Lower leg skin (tissue), 4 donors: Measurements from ENCODE around the gene UNC5A. TPM values are rescaled to one million over a fixed set of nuclear protein-coding genes. Genes with fewer than 3 reads are reported as not detected.

Experiments
- DNase-seq, 2 donors: peaks; one replicate each; pipeline ENCODE4 v3.0.0-alpha.2; 2019; ENCODE audit warnings: low spot score in 2 of 2
- H3K4me3 ChIP-seq: fragments of 200-600 bp; sonication (generic); 2 replicates; pipeline ENCODE4 v1.5.1; 2017; ENCODE audit warnings: mild to moderate bottlenecking, low read depth; ENCODE audit not compliant: poor library complexity, severe bottlenecking
- POLR2A ChIP-seq, 2 donors: fragments of 450-650 bp; IDR thresholded peaks; one replicate each; pipeline ENCODE4 v1.6.1; 2016 to 2017; ENCODE audit warnings: antibody characterized with exemption in 2 of 2, mild to moderate bottlenecking in 1 of 2, moderate library complexity in 1 of 2
- WGBS, 2 donors: methylation state at CpG; one replicate each; pipeline ENCODE4 v1.1.5; 2018; 5-methylcytosine and 5-hydroxymethylcytosine counted together
- intact Hi-C: fragments of 100-400 bp; cut with DNase I; formaldehyde crosslinking; loops from one replicate; pipeline ENCODE4 v1.15.0; 2023; ENCODE audit warnings: low total_unique reads
- total RNA-seq, 4 donors: library from RNA; depleted of rRNA; stranded (reverse); fragments of >200 nt; gene quantifications; one replicate each; pipeline ENCODE4 v1.1.0, GENCODE V29; 2016
- TF ChIP-seq, protein P1 (sequence below), 3 donors: fragments of 450-650 bp; IDR thresholded peaks; one replicate each; pipeline ENCODE4 v1.5.1; 2016; ENCODE audit warnings: antibody characterized with exemption in 3 of 3, mild to moderate bottlenecking in 3 of 3, moderate library complexity in 2 of 3

The UNC5A gene
- total RNA-seq, 4 donors from 2014 or later = 0.13 to 0.25 (median 0.23) TPM; not detected in 1

DNA sequence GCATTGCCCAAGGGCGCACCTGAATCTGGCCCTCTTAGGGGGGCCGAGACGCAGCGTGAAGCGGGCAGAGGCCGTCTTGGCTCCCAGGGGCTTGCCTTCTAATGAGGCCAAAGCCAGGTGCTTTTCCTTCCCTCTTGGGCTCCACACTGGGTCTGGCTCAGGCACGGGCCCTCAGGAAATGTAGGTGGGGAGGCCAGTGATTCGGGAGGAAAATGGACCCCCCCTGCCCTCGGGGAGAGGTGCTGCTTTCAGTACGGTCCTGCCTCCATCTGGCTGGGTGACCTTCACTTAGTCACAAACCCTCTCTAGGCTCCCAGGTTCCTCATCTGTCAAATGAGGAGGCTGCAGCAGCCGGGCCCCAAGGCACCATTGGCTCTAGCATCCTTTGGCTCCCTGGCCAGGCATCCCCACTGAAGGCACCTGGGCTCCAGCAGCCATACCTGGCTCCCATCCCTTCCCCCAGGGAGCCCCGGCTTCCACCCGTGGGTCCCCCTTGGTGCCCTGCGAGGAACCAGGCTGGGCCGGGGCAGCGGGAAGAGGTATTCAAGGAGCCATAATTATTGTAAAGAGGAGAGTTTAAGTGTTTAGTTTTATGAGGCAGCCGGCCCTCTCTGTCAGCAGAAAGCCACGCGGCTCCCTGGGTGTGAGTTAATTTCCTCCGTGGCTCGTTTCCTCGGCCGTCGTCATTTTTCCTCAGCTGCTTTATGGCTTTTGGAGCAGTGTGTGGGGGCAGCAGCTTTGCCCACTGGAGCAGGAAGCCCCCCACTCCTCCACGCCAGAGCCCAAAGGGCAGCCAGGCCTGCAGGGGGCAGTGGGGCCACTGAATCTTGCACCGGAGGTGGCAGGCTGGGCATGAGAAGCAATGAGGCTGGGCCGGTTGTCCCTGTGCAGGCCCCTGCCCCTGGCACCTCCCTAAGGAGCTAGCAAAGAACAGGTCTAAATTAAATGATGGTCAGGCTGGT, 24.9 kb upstream of the UNC5A start:
- no peak for TF ChIP-seq POLR2A (IDR thresholded peaks at IDR 0.05)
- TF ChIP-seq, protein P1, sequence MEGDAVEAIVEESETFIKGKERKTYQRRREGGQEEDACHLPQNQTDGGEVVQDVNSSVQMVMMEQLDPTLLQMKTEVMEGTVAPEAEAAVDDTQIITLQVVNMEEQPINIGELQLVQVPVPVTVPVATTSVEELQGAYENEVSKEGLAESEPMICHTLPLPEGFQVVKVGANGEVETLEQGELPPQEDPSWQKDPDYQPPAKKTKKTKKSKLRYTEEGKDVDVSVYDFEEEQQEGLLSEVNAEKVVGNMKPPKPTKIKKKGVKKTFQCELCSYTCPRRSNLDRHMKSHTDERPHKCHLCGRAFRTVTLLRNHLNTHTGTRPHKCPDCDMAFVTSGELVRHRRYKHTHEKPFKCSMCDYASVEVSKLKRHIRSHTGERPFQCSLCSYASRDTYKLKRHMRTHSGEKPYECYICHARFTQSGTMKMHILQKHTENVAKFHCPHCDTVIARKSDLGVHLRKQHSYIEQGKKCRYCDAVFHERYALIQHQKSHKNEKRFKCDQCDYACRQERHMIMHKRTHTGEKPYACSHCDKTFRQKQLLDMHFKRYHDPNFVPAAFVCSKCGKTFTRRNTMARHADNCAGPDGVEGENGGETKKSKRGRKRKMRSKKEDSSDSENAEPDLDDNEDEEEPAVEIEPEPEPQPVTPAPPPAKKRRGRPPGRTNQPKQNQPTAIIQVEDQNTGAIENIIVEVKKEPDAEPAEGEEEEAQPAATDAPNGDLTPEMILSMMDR (IDR thresholded peaks at IDR 0.05) = no peak
- intact Hi-C loops = no loop called here
- DNase-seq = no peak
- H3K4me3 ChIP-seq = no peak overlapping the region
- 45 to 49% methylated on average over 24 to 27 of the region's 27 CpGs for WGBS, 2 donors

DNA sequence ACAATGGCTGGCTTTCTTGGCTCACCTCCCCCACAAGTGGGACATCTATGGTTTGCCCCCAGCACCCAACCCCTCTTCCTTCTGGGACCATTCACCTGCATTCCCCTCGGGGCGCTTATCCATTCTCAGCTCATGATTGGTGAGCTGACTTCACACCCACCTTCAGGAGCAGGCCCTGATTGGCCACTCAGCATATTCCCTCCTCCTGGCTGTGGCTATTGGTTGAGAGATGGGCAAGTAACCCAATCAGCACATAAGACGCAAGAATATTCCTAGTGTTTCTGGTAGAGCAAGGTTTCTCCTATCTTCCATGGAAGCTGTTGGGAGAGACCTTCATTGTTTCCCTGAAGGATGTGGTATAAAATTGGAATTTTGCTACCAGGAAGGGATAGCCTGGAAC, 22.7 kb upstream of the UNC5A start:
- 85% methylated on average over 3 of the region's 3 CpGs for WGBS, 2 donors
- intact Hi-C loops = no loop called here
- H3K4me3 ChIP-seq = no peak overlapping the region
- no peak for DNase-seq
- no peak for TF ChIP-seq POLR2A (IDR thresholded peaks at IDR 0.05)

DNA sequence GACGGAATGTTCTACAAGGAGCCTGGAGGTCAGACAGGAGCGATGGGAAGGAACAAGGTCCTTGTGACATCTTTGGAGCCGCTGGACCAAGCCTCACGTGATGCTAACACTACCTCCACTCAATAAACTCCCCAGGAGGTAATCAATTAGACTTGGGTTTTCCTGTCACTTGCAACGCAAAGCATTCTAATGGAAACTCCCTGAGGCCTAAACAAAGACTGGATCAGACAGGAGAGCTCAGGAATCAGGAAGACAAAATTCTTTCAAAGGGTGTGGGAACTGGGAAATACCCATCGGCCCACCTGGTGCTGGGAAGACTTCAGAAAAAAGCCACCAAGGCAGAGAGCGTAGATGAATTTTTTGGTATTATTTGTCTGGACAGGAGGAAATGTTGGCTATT, 22.3 kb upstream of the UNC5A start:
- DNase-seq = no peak
- intact Hi-C loops = no loop called here
- TF ChIP-seq POLR2A (IDR thresholded peaks at IDR 0.05) = no peak
- TF ChIP-seq, protein P1 (IDR thresholded peaks at IDR 0.05) = no peak
- no peak overlapping the region for H3K4me3 ChIP-seq
- WGBS, 2 donors = 35 to 40% methylated on average over 7 of the region's 7 CpGs

DNA sequence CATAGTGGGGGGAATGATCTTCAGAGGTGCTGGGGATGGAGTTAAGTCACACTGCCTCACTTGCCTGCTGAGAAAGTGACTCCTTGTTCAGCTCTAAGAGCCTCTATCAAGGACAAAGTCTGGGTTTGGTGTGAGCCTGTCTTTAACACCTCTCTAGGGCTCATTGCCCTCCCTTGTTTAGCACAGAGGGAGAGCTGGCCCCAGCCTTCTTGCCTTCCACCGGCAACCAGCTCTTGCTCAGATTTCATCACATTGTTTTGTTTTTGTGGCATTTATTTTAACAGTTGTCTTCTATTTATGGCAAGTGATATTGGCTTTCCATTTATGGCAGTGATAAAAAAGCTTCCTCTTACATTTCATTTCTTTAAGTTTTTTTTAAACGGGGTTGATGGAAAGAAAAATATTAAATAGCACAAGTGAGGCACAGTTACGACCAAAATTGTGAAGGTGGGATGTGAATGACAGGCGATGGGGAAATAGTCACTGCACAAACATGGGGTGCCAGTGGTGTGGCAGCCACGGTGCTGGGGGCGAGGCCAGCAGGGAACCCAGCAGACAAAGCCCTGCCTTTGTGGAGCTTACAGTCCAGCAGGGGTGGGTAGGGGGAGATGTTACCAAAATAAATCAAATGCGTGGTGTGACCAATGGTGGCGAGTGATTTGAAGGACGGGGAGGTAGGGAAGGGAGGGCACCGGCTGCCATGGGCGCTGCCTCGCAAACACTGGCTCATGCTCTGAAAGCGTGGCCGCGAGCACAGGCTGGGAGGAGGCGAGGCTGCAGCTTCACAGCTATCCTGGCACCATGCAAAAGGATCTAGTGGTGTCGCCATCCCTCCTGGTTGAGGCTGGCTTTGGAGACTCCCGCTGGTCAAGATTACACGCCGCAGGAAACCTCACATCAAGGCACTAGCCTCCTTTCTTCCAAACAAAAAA, 21.2 kb upstream of the UNC5A start:
- 50 to 68% methylated on average over 20 of the region's 20 CpGs for WGBS, 2 donors
- TF ChIP-seq, protein P1 (IDR thresholded peaks at IDR 0.05) = no peak
- no peak for TF ChIP-seq POLR2A (IDR thresholded peaks at IDR 0.05)
- DNase-seq = no peak
- no peak overlapping the region for H3K4me3 ChIP-seq
- intact Hi-C loops = no loop called here

DNA sequence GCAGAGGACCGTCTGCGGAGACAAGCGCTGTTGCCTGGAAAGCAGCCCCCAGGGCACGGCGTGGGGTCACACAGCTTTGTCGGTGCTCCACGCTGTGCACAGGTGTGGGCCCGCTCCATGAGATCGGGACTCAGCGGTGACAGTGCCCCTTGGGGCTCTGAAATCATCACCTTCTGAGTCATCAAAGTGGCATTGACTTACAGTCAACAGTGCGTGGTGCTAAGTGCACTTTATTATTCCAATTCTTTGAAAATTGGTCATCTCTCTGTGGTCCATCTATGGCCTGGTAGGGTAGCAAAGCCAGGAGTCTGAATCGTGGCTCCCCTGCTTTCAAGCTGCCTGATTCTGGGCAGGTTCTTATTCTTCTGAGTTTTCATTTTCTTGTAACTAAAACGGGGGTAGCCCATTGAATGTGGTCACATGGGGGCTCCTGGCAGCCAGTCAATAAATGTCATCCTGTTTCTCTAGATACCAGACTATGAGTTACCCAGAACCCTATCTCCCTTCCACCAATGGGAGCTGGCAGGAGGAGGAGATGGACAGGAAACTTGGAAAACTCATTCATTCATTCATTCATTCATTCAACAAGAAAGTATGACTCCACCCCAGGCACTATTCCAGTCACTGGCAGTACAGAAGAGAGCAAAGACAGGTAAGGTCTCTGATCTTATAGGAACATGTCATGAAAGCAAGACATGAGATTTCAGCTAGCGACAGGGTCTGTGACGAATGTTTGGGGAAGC, 20.3 kb upstream of the UNC5A start:
- no peak overlapping the region for H3K4me3 ChIP-seq
- no peak for DNase-seq
- WGBS, 2 donors = 53 to 54% methylated on average over 15 of the region's 15 CpGs
- TF ChIP-seq POLR2A (IDR thresholded peaks at IDR 0.05) = no peak
- TF ChIP-seq, protein P1 (IDR thresholded peaks at IDR 0.05) = no peak
- intact Hi-C loops = no loop called here
